HL-60 (cell line): Measurements from ENCODE around the gene BRCA2.

Experiments
- CTCF ChIP-seq: IDR thresholded peaks from one replicate; pipeline ENCODE4 v1.5.1; 2011; ENCODE audit warnings: low read length, control low read depth, inconsistent platforms; ENCODE audit not compliant: insufficient read depth
- GABPA ChIP-seq: IDR thresholded peaks from 2 replicates; pipeline ENCODE4 v1.6.1; 2012; ENCODE audit warnings: low read depth
- POLR2AphosphoS5 ChIP-seq: IDR thresholded peaks from 2 replicates; pipeline ENCODE4 v1.6.1; 2012; ENCODE audit warnings: low read depth
- REST ChIP-seq: IDR thresholded peaks from 2 replicates; pipeline ENCODE4 v1.6.1; 2012; ENCODE audit warnings: low read depth; ENCODE audit not compliant: insufficient replicate concordance
- SPI1 ChIP-seq: IDR thresholded peaks from 2 replicates; pipeline ENCODE4 v1.6.1; 2012; ENCODE audit warnings: low read depth, mild to moderate bottlenecking, borderline replicate concordance

GRCh38 chr13:32426191-32426989 is 111.1 kb downstream of the BRCA2 start:
- TF ChIP-seq CTCF (no peak), POLR2AphosphoS5 (no peak), REST (no peak), GABPA (no peak), SPI1 (peak; percentile 62; the same call in 1 of the 2 replicates)
